Measurements from ENCODE around the gene HUWE1. TPM values are rescaled to one million over a fixed set of nuclear protein-coding genes. Genes with fewer than 3 reads are reported as not detected.
A peak's percentile ranks its signal among the peaks of the same experiment; 100 is the strongest.

Gene HUWE1
- polyA plus RNA-seq, 1 donor (not counting 4 experiments of a cell fraction or from before 2014, with no cell fraction given) = 53.6 TPM

GRCh38 chrX:53682885-53683555 lies 3.5 kb downstream of the HUWE1 start:
- peak overlapping the region; percentile 92 for H3K27ac ChIP-seq (ENCODE audit: control insufficient read depth, insufficient read depth, low read length)
- peaks cover 0 to 3% of the 10 kb centered on the region in 2 experiments for H3K36me3 ChIP-seq (ENCODE audit: control insufficient read depth in 2 of 2, extremely low read depth in 1 of 2, insufficient read depth in 2 of 2, low read length in 2 of 2)
- H4K20me1 ChIP-seq (ENCODE audit: control insufficient read depth, extremely low read depth, insufficient read depth, low read length) = no peaks in the 10 kb centered on the region
- H3K4me2 ChIP-seq (ENCODE audit: control insufficient read depth, extremely low read depth, insufficient read depth, low read depth, low read length) = peak overlapping the region; percentile 72
- H3K9me3 ChIP-seq (ENCODE audit: control insufficient read depth, low read depth, low read length) = no peaks in the 10 kb centered on the region
- H3K4me3 ChIP-seq (ENCODE audit: control insufficient read depth in 2 of 3, extremely low read depth in 1 of 3, insufficient read depth in 2 of 3, low read depth in 1 of 3, low read length in 3 of 3) = peak overlapping the region; percentile 62 to 85 (median 70)
- H3K79me2 ChIP-seq (ENCODE audit: control insufficient read depth, insufficient read depth, low read length) = peaks cover 54% of the 10 kb centered on the region
- no peaks in the 10 kb centered on the region for H3K9me1 ChIP-seq (ENCODE audit: control insufficient read depth, extremely low read depth, insufficient read depth, low read length)
- no peaks in the 10 kb centered on the region for H3K27me3 ChIP-seq (ENCODE audit: control insufficient read depth, extremely low read depth, insufficient read depth, low read length)
- dilution Hi-C loops (cut with MboI; ENCODE audit: extremely low pct_ligation_motif_present, low sequenced_read_pairs) = no loop called here
- TF ChIP-seq CTCF (optimal IDR thresholded peaks at IDR 0.05 in 1 of 3, IDR thresholded peaks at IDR 0.05 in 1 of 3, conservative IDR thresholded peaks at IDR 0.05 in 1 of 3; ENCODE audit: extremely low read depth in 1 of 3, insufficient read depth in 2 of 3, low read length in 3 of 3) = no peak
- no peak for TF ChIP-seq EZH2 (IDR thresholded peaks at IDR 0.05; ENCODE audit: low read length)
- H3K9ac ChIP-seq (ENCODE audit: control insufficient read depth, extremely low read depth, insufficient read depth, low read length) = peak overlapping the region; percentile 95
- FAIRE-seq (no peak), DNase-seq (ENCODE audit: low read depth, low spot score) (no peak)
- no peak overlapping the region for H2AFZ ChIP-seq (ENCODE audit: control insufficient read depth, low read length)
- H3K4me1 ChIP-seq (ENCODE audit: control insufficient read depth, extremely low read depth, insufficient read depth, low read length) = peaks cover 2% of the 10 kb centered on the region

GRCh38 chrX:53681661-53682060 lies 4.9 kb downstream of the HUWE1 start:
- DNase-seq (ENCODE audit: low read depth, low spot score) = no peak
- Histone ChIP-seq H3K36me3 (ENCODE audit: control insufficient read depth in 2 of 2, extremely low read depth in 1 of 2, insufficient read depth in 2 of 2, low read length in 2 of 2) (peaks cover 0 to 3% of the 10 kb centered on the region in 2 experiments), H3K4me3 (ENCODE audit: control insufficient read depth in 2 of 3, extremely low read depth in 1 of 3, insufficient read depth in 2 of 3, low read depth in 1 of 3, low read length in 3 of 3) (peak overlapping the region in 1 of 3 experiments; percentile 85), H3K9me3 (ENCODE audit: control insufficient read depth, low read depth, low read length) (no peaks in the 10 kb centered on the region), H3K27ac (ENCODE audit: control insufficient read depth, insufficient read depth, low read length) (peak overlapping the region; percentile 92), H3K79me2 (ENCODE audit: control insufficient read depth, insufficient read depth, low read length) (peaks cover 66% of the 10 kb centered on the region), H3K9ac (ENCODE audit: control insufficient read depth, extremely low read depth, insufficient read depth, low read length) (no peak overlapping the region), H2AFZ (ENCODE audit: control insufficient read depth, low read length) (no peak overlapping the region), H3K4me2 (ENCODE audit: control insufficient read depth, extremely low read depth, insufficient read depth, low read depth, low read length) (peak overlapping the region; percentile 72), H3K27me3 (ENCODE audit: control insufficient read depth, extremely low read depth, insufficient read depth, low read length) (no peaks in the 10 kb centered on the region), H4K20me1 (ENCODE audit: control insufficient read depth, extremely low read depth, insufficient read depth, low read length) (no peaks in the 10 kb centered on the region), H3K9me1 (ENCODE audit: control insufficient read depth, extremely low read depth, insufficient read depth, low read length) (no peaks in the 10 kb centered on the region), H3K4me1 (ENCODE audit: control insufficient read depth, extremely low read depth, insufficient read depth, low read length) (peaks cover 2% of the 10 kb centered on the region)
- TF ChIP-seq EZH2 (IDR thresholded peaks at IDR 0.05; ENCODE audit: low read length) (no peak), CTCF (optimal IDR thresholded peaks at IDR 0.05 in 1 of 3, IDR thresholded peaks at IDR 0.05 in 1 of 3, conservative IDR thresholded peaks at IDR 0.05 in 1 of 3; ENCODE audit: extremely low read depth in 1 of 3, insufficient read depth in 2 of 3, low read length in 3 of 3) (no peak)
- dilution Hi-C loops (cut with MboI; ENCODE audit: extremely low pct_ligation_motif_present, low sequenced_read_pairs) = no loop called here
- FAIRE-seq = no peak
